GM13976 (cell line): ENCODE data around the gene GFPT2.

Source experiments
- DNase-seq: peaks from one replicate; pipeline ENCODE4 v3.0.0; 2012; ENCODE audit warnings: low spot score
- in situ Hi-C: fragments of 300-500 bp; cut with MboI; formaldehyde crosslinking; loops from one replicate; pipeline ENCODE4 v1.12.0; 2022; ENCODE audit warnings: low sequenced_read_pairs, mixed read lengths, inconsistent platforms; ENCODE audit not compliant: unreplicated experiment
- TF ChIP-seq, protein P1 (sequence below): IDR thresholded peaks from 2 replicates; pipeline ENCODE4 v1.5.1; 2012; ENCODE audit warnings: borderline replicate concordance, mild to moderate bottlenecking; ENCODE audit not compliant: insufficient read depth; ENCODE audit errors: extremely low read depth, missing control alignments, control extremely low read depth

The GFPT2 gene

GRCh38 chr5:180326989-180327565 lies 26.1 kb downstream of the GFPT2 start:
- in situ Hi-C loops, result no loop called here
- DNase-seq, result no peak
- TF ChIP-seq, protein P1, sequence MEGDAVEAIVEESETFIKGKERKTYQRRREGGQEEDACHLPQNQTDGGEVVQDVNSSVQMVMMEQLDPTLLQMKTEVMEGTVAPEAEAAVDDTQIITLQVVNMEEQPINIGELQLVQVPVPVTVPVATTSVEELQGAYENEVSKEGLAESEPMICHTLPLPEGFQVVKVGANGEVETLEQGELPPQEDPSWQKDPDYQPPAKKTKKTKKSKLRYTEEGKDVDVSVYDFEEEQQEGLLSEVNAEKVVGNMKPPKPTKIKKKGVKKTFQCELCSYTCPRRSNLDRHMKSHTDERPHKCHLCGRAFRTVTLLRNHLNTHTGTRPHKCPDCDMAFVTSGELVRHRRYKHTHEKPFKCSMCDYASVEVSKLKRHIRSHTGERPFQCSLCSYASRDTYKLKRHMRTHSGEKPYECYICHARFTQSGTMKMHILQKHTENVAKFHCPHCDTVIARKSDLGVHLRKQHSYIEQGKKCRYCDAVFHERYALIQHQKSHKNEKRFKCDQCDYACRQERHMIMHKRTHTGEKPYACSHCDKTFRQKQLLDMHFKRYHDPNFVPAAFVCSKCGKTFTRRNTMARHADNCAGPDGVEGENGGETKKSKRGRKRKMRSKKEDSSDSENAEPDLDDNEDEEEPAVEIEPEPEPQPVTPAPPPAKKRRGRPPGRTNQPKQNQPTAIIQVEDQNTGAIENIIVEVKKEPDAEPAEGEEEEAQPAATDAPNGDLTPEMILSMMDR, result no peak

GRCh38 chr5:180324601-180324950 lies 28.6 kb downstream of the GFPT2 start:
- in situ Hi-C loops, result no loop called here
- TF ChIP-seq, protein P1, result no peak
- DNase-seq, result no peak

- in situ Hi-C loops, result no loop called here
- TF ChIP-seq, protein P1, result no peak
Measured at GRCh38 chr5:180323941-180324600, 29.1 kb downstream of the GFPT2 start.

DNA sequence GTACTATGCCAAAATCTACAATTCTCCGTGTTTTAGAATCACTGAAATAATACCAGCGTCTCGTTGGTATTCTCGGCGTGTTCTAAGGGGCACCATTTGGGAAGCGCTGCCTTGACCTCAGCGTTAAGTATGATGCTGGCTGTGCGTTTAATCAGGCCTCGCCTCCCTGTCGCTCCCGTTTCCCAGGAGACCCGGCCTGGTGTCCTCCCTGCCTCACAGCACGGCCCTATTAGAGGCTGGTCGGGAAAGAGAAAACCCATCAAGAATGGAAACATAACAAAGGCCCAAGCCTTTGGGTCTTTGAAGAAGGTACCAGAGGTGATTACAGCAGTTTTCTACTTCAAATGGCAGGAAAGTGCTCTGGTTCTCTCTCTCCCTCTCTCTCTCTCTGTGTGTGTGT lies 30.0 kb downstream of the GFPT2 start:
- in situ Hi-C loops, result no loop called here
- no peak for DNase-seq
- TF ChIP-seq, protein P1, result no peak

More at GRCh38 chr5:180323941-180324600, 29.1 kb downstream of the GFPT2 start:
- DNase-seq, result no peak

- TF ChIP-seq, protein P1, result no peak
- in situ Hi-C loops, result no loop called here
- DNase-seq, result no peak
Measured at GRCh38 chr5:180318456-180319089, 34.6 kb downstream of the GFPT2 start.

DNA sequence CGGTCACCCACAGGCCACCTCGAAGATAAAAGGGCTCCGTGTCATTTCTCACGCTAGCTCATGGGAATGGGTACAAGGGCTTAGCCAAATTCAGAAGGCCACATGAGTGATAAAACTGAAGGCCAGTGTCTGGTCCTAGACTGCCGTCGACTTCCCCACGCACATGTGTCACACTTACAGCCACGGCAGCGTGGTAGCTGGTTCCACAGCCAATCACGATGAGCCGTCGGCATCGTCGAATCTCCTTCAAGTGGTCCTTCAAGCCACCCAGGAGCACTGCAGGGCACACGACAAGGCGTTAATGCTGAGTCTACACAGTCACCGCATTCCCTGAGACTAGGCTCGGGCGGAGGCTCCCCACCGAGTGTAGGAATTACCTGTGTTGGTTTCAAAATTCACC lies 36.5 kb downstream of the GFPT2 start:
- in situ Hi-C loops, result no loop called here
- TF ChIP-seq, protein P1, result no peak
- no peak for DNase-seq

GRCh38 chr5:180315762-180316212 lies 37.3 kb downstream of the GFPT2 start:
- peak; percentile 74 for DNase-seq
- in situ Hi-C loops, result no loop called here
- TF ChIP-seq, protein P1, result peak; percentile 93
